GM12872 (cell line): ENCODE measurements around the gene DKK2.

Experiments used
- CTCF ChIP-seq: IDR thresholded peaks from 3 replicates; pipeline ENCODE4 v1.5.1; 2011; ENCODE audit warnings: low read depth, mild to moderate bottlenecking, low read length, moderate library complexity; ENCODE audit not compliant: insufficient read depth

DKK2 gene

DNA sequence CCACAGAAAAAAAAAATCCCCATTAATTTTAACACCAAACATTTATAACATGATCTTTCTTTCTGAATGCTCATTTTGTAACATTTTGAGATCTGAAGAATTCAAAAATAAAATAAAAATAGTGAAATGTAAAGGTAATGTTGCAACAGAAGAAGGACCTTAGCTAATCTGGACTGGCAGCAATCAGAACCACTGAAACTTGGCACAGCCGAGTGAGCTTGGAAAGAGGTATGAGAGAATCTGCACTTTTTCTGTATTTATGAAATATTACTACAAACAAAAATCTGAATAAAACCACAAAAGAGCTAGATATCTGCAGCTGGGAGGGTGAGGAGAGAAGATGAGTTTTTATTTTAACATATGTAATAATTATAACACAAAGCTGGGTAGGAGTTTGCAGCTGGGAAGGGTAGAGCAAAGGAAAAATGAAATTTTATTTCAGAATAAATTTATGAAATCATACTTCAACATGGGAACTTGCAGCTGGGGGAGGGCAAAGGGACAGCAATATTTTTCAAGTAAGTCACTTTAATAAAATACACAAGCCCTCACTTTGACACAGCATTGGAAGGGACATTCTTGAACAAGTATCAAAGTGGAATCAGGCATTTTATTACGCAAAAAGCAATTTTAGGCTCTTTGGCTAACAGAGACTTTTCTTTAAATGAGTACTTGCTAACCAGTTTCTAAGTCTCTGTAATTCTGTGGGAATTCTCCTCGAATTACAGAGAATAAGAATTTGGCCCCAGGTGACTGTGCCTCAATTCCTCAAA is 26.7 kb downstream of the DKK2 start:
- TF ChIP-seq CTCF, result no peak

GRCh38 chr4:107008115-107008514 is 28.0 kb downstream of the DKK2 start:
- no peak for TF ChIP-seq CTCF

- no peak for TF ChIP-seq CTCF
Measured at GRCh38 chr4:107006218-107006617, 29.9 kb downstream of the DKK2 start.

GRCh38 chr4:106996490-106996889 is 39.6 kb downstream of the DKK2 start:
- TF ChIP-seq CTCF, result no peak

- no peak for TF ChIP-seq CTCF
Measured at GRCh38 chr4:106993827-106994226, 42.3 kb downstream of the DKK2 start.

DNA sequence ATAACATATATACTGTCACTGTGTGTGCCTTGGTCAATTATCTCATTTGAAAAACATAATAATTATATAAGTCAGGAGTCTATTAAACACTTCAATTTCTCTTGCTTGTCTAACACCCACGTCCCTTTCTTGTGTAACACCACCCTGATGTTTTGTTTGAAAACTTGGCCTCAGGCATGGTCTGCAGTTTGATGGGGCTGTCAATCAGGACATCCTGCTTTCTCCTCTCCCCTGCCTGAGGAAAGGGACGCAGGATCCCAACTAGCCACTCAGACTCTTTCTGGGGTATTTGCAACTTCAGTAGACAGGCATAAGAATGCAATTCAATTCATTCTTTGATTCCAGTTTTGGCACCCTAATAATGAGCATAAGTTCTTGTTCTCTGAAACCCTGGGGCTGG is 48.8 kb downstream of the DKK2 start:
- TF ChIP-seq CTCF, result no peak

DNA sequence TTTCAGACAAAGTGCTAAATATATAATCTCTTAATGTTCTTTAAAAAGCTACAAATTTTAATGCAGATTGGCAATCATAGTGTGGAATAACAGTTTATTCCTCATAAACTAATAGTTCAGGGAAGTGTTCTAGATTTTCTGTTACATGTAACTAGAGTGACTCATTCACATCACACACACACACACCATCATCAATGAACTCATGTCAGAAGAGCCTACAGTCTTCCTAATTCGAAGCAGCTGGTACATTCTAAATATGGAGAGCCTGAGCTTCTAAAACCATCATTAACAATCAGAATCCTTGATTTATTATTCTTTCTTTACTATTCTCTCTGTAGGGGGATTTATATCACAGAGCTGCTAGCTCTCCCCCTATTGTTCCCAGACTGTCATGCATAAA is 49.6 kb downstream of the DKK2 start:
- TF ChIP-seq CTCF, result no peak

- no peak for TF ChIP-seq CTCF
Measured at GRCh38 chr4:106985830-106986229, 50.3 kb downstream of the DKK2 start.
